PC-9 (cell line): ENCODE data around the gene APRT. TPM values are rescaled to one million over a fixed set of nuclear protein-coding genes. Genes with fewer than 3 reads are reported as not detected.

Experiments used
- BruUV-seq: library from RNA; stranded (reverse); fragments of 400-500 nt; replicated peaks from 2 replicates; lab custom pipeline; 2021; lab: Mats Ljungman, UMichigan
- CTCF ChIA-PET: fragments of 300-600 bp; sonication (Branson Sonifier 250); formaldehyde crosslinking; loops from one replicate; lab custom pipeline; 2022; ENCODE audit warnings: antibody characterized with exemption; lab: Charles Lee
- POLR2A ChIA-PET: fragments of 300-600 bp; sonication (Branson Sonifier 250); formaldehyde crosslinking; loops from one replicate; lab custom pipeline; 2022; ENCODE audit warnings: antibody characterized with exemption; ENCODE audit not compliant: unreplicated experiment; lab: Charles Lee
- DNase-seq, 2 experiments: peaks; one replicate each; pipeline versions ENCODE4 v3.0.0 to v3.0.0-alpha.2; 2015 to 2022; ENCODE audit warnings: mixed read lengths in 1 of 2
- H2AFZ ChIP-seq: fragments of 200-600 bp; sonication (generic); 2 replicates; pipeline ENCODE4 v1.8.1; 2017; ENCODE audit warnings: antibody characterized with exemption
- H3F3A ChIP-seq: fragments of 200-600 bp; sonication (generic); 2 replicates; pipeline ENCODE4 v1.8.1; 2017; ENCODE audit warnings: antibody characterized with exemption, mild to moderate bottlenecking, low read depth; ENCODE audit not compliant: insufficient read depth
- H3K27ac ChIP-seq: fragments of 200-600 bp; sonication (generic); 2 replicates; pipeline ENCODE4 v1.6.1; 2016; ENCODE audit warnings: mixed run types
- H3K27me3 ChIP-seq: fragments of 200-600 bp; sonication (generic); 2 replicates; pipeline ENCODE4 v1.6.1; 2016; ENCODE audit warnings: low read depth, mixed run types; ENCODE audit not compliant: insufficient read depth
- H3K36me3 ChIP-seq: fragments of 200-600 bp; sonication (generic); 2 replicates; pipeline ENCODE4 v1.6.1; 2016; ENCODE audit warnings: low read depth, mixed run types
- H3K4me1 ChIP-seq: fragments of 200-600 bp; sonication (generic); replicated peaks from 2 replicates; pipeline ENCODE4 v1.6.1; 2016; ENCODE audit warnings: mixed run types; ENCODE audit not compliant: insufficient read depth
- H3K4me2 ChIP-seq: fragments of 200-600 bp; sonication (generic); 2 replicates; pipeline ENCODE4 v1.6.1; 2017; ENCODE audit warnings: mixed run types
- H3K4me3 ChIP-seq: fragments of 200-600 bp; sonication (generic); 2 replicates; pipeline ENCODE4 v1.6.1; 2016; ENCODE audit warnings: mixed run types
- H3K79me2 ChIP-seq: fragments of 200-600 bp; sonication (generic); 2 replicates; pipeline ENCODE4 v1.6.1; 2017; ENCODE audit warnings: low read depth, mixed run types
- H3K9me2 ChIP-seq: fragments of 200-600 bp; sonication (generic); 2 replicates; pipeline ENCODE4 v1.8.1; 2017; ENCODE audit warnings: mild to moderate bottlenecking; ENCODE audit not compliant: insufficient read depth
- H3K9me3 ChIP-seq: fragments of 200-600 bp; sonication (generic); 2 replicates; pipeline ENCODE4 v1.8.1; 2016; ENCODE audit warnings: low read depth; ENCODE audit not compliant: insufficient read depth
- H4K20me1 ChIP-seq: fragments of 200-600 bp; sonication (generic); 2 replicates; pipeline ENCODE4 v1.8.1; 2017; ENCODE audit not compliant: insufficient read depth
- CTCF ChIP-seq: fragments of 200-600 bp; sonication (generic); conservative IDR thresholded peaks from 2 replicates; pipeline ENCODE4 v1.6.1; 2017; ENCODE audit warnings: mixed run types, antibody characterized with exemption, mild to moderate bottlenecking, moderate library complexity
- EZH2 ChIP-seq: fragments of 200-600 bp; sonication (generic); IDR thresholded peaks from 2 replicates; pipeline ENCODE4 v1.8.0; 2017; ENCODE audit warnings: antibody characterized with exemption, low read depth
- intact Hi-C: fragments of 100-400 bp; cut with micrococcal nuclease; formaldehyde crosslinking; loops from one replicate; pipeline ENCODE4 v1.10.0; 2022; ENCODE audit not compliant: unreplicated experiment
- total RNA-seq: library from RNA; stranded (reverse); gene quantifications from 2 replicates; pipeline ENCODE4 v1.2.3, GENCODE V29; 2021

APRT gene
- total RNA-seq, 1 experiment from 2014 or later = 213 TPM

GRCh38 chr16:88830783-88831182 is 19.1 kb upstream of the APRT start:
- no peak for TF ChIP-seq CTCF
- TF ChIP-seq EZH2 = no peak
- H2AFZ ChIP-seq = no peak overlapping the region
- H3F3A ChIP-seq = no peaks in the 10 kb centered on the region
- POLR2A ChIA-PET = interaction anchor here (0.5 kb wide), 1 partner anchor 362 kb away, joined by 15 read pairs; no protein-coding TSS in a partner anchor
- no peaks in the 10 kb centered on the region for H3K36me3 ChIP-seq
- DNase-seq = no peak
- H3K27ac ChIP-seq = no peak overlapping the region
- H3K4me1 ChIP-seq = no peaks in the 10 kb centered on the region
- H3K4me3 ChIP-seq = no peak overlapping the region
- no peaks in the 10 kb centered on the region for H3K79me2 ChIP-seq
- no TSS peak for BruUV-seq
- H4K20me1 ChIP-seq = no peaks in the 10 kb centered on the region
- no peaks in the 10 kb centered on the region for H3K9me2 ChIP-seq
- H3K27me3 ChIP-seq = no peaks in the 10 kb centered on the region
- H3K4me2 ChIP-seq = no peak overlapping the region
- H3K9me3 ChIP-seq = no peaks in the 10 kb centered on the region
- intact Hi-C loops = no loop called here
- CTCF ChIA-PET = no interaction called here

GRCh38 chr16:88830258-88830657 is 18.5 kb upstream of the APRT start:
- no peaks in the 10 kb centered on the region for H3K27me3 ChIP-seq
- H4K20me1 ChIP-seq = no peaks in the 10 kb centered on the region
- ChIA-PET CTCF (no interaction called here), POLR2A (interaction anchor here (0.5 kb wide), 1 partner anchor 363 kb away, joined by 15 read pairs; no protein-coding TSS in a partner anchor)
- H3K4me2 ChIP-seq = no peak overlapping the region
- no peak overlapping the region for H3K4me3 ChIP-seq
- BruUV-seq = no TSS peak
- no peak for DNase-seq
- TF ChIP-seq EZH2 = no peak
- no peak for TF ChIP-seq CTCF
- intact Hi-C loops = no loop called here
- no peak overlapping the region for H3K27ac ChIP-seq
- no peaks in the 10 kb centered on the region for H3K9me3 ChIP-seq
- no peaks in the 10 kb centered on the region for H3K79me2 ChIP-seq
- H2AFZ ChIP-seq = no peak overlapping the region
- no peaks in the 10 kb centered on the region for H3K9me2 ChIP-seq
- no peaks in the 10 kb centered on the region for H3F3A ChIP-seq
- no peaks in the 10 kb centered on the region for H3K36me3 ChIP-seq
- no peaks in the 10 kb centered on the region for H3K4me1 ChIP-seq

- Histone ChIP-seq H3K36me3 (no peaks in the 10 kb centered on the region), H3K27me3 (no peaks in the 10 kb centered on the region), H2AFZ (no peak overlapping the region), H3F3A (no peaks in the 10 kb centered on the region), H3K4me2 (no peak overlapping the region), H3K4me1 (no peaks in the 10 kb centered on the region), H3K9me3 (no peaks in the 10 kb centered on the region), H3K27ac (no peak overlapping the region), H4K20me1 (no peaks in the 10 kb centered on the region), H3K4me3 (no peak overlapping the region), H3K79me2 (no peaks in the 10 kb centered on the region), H3K9me2 (no peaks in the 10 kb centered on the region)
- no peak for DNase-seq
- CTCF ChIA-PET = no interaction called here
- intact Hi-C loops = no loop called here
- POLR2A ChIA-PET = no interaction called here
- no peak for TF ChIP-seq CTCF
- no peak for TF ChIP-seq EZH2
- no TSS peak for BruUV-seq
These were observed 17.0 kb upstream of the APRT start for GRCh38 chr16:88828711-88829110.
